Activated CD8-positive, alpha-beta memory T cell treated with anti-CD3 and anti-CD28 coated beads for 36 hours (primary cell): ENCODE measurements around the gene CCDC137. TPM values are rescaled to one million over a fixed set of nuclear protein-coding genes. Genes with fewer than 3 reads are reported as not detected.

Experiments
- CTCF ChIA-PET: fragments of 350-600 bp; sonication (Branson Sonifier 250); formaldehyde crosslinking; loops from one replicate; lab custom pipeline; 2021; ENCODE audit warnings: antibody characterized with exemption; lab: Charles Lee
- POLR2A ChIA-PET: fragments of 350-600 bp; sonication (Branson Sonifier 250); formaldehyde crosslinking; loops from one replicate; lab custom pipeline; 2021; ENCODE audit warnings: antibody characterized with exemption; lab: Charles Lee
- total RNA-seq, 2 experiments: library from RNA; stranded (reverse); gene quantifications; one replicate each; pipeline ENCODE4 v1.2.3, GENCODE V29; 2021

CCDC137 gene
- total RNA-seq, 2 experiments from 2014 or later: 68.7 to 71.9 TPM

- ChIA-PET POLR2A (no interaction called here), CTCF (no interaction called here)
Observed at GRCh38 chr17:81717766-81718089, 51.2 kb downstream of the CCDC137 start.

GRCh38 chr17:81719410-81720266 is 53.1 kb downstream of the CCDC137 start:
- POLR2A ChIA-PET: interaction anchor here (0.6 kb wide), 1 partner anchor 36 kb away, joined by 3 read pairs; the partner anchor contains the start of gene ARL16
- CTCF ChIA-PET: interaction anchor here (0.6 kb wide), 1 partner anchor 222 kb away, joined by 4 read pairs; no protein-coding TSS in a partner anchor

GRCh38 chr17:81720267-81721071 is 53.9 kb downstream of the CCDC137 start:
- ChIA-PET CTCF (interaction anchor here (0.6 kb wide), 1 partner anchor 223 kb away, joined by 4 read pairs; no protein-coding TSS in a partner anchor), POLR2A (no interaction called here)

GRCh38 chr17:81722184-81723120 is 55.9 kb downstream of the CCDC137 start:
- CTCF ChIA-PET: no interaction called here
- POLR2A ChIA-PET: interaction anchor here (0.7 to 1.1 kb wide), 2 partner anchors 13 to 611 kb away, joined by 4 to 11 read pairs; no protein-coding TSS in a partner anchor

Other genes starting within 250 kb of the CCDC137 start
- 1,000 to 10,000 TPM; 4,757 to 4,840 TPM for gene ACTG1, start 153.9 kb upstream of the CCDC137 start, total RNA-seq
- gene FSCN2, start 138.4 kb upstream of the CCDC137 start, total RNA-seq: under 1 TPM; 0.21 to 0.50 TPM
- gene FAAP100, start 114.4 kb upstream of the CCDC137 start, total RNA-seq: 10 to 100 TPM; 50.6 to 55.8 TPM
- 100 to 1,000 TPM; 114 to 119 TPM for gene NPLOC4, start 29.6 kb upstream of the CCDC137 start, total RNA-seq
- gene TSPAN10, start 29.5 kb upstream of the CCDC137 start, total RNA-seq: under 1 TPM; 0.19 to 0.23 TPM
- 1 to 10 TPM; 2.5 to 4.3 TPM for gene PDE6G, start 10.2 kb upstream of the CCDC137 start, total RNA-seq
- 10 to 100 TPM; 49.1 to 55.7 TPM for gene OXLD1, start 132 bp upstream of the CCDC137 start, total RNA-seq
- gene ARL16, start 17.1 kb downstream of the CCDC137 start, total RNA-seq: 10 to 100 TPM; 17.7 to 18.5 TPM
- gene HGS, start 17.3 kb downstream of the CCDC137 start, total RNA-seq: 100 to 1,000 TPM; 132 to 136 TPM
- gene MRPL12, start 36.6 kb downstream of the CCDC137 start, total RNA-seq: 100 to 1,000 TPM; 230 to 235 TPM
- gene SLC25A10, start 45.5 kb downstream of the CCDC137 start, total RNA-seq: 10 to 100 TPM; 39.6 to 39.8 TPM
- not detected for gene GCGR, start 137.4 kb downstream of the CCDC137 start, total RNA-seq
- 10 to 100 TPM; 44.5 to 46.3 TPM for gene MCRIP1, start 166.6 kb downstream of the CCDC137 start, total RNA-seq
- not detected for gene PPP1R27, start 168.3 kb downstream of the CCDC137 start, total RNA-seq
- 100 to 1,000 TPM; 493 to 503 TPM for gene P4HB, start 193.8 kb downstream of the CCDC137 start, total RNA-seq
- gene ARHGDIA, start 204.6 kb downstream of the CCDC137 start, total RNA-seq: 100 to 1,000 TPM; 669 to 688 TPM
- gene ALYREF, start 224.8 kb downstream of the CCDC137 start, total RNA-seq: 100 to 1,000 TPM; 305 to 310 TPM
- 100 to 1,000 TPM; 147 TPM for gene ANAPC11, start 225.0 kb downstream of the CCDC137 start, total RNA-seq
- gene NPB, start 235.5 kb downstream of the CCDC137 start, total RNA-seq: under 1 TPM in 1 of 2 experiments, not detected in 1; 0.17 TPM
- gene PCYT2, start 244.7 kb downstream of the CCDC137 start, total RNA-seq: 10 to 100 TPM; 30.4 to 30.9 TPM